HG02852 (cell line): Measurements from ENCODE around the gene MBD3.
"Not testable (repeated sequence)": the region's sequence is repeated elsewhere in the genome, so short reads cannot be mapped to it uniquely, and the experiment has no call there.

ENCODE experiments used
- ATAC-seq: cut with Tn5 transposase; IDR thresholded peaks from one replicate; pipeline ENCODE4 v1.9.1; 2021; ENCODE audit warnings: mild to moderate bottlenecking, moderate library complexity; ENCODE audit not compliant: unreplicated experiment

Gene MBD3, protein sequence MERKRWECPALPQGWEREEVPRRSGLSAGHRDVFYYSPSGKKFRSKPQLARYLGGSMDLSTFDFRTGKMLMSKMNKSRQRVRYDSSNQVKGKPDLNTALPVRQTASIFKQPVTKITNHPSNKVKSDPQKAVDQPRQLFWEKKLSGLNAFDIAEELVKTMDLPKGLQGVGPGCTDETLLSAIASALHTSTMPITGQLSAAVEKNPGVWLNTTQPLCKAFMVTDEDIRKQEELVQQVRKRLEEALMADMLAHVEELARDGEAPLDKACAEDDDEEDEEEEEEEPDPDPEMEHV

DNA sequence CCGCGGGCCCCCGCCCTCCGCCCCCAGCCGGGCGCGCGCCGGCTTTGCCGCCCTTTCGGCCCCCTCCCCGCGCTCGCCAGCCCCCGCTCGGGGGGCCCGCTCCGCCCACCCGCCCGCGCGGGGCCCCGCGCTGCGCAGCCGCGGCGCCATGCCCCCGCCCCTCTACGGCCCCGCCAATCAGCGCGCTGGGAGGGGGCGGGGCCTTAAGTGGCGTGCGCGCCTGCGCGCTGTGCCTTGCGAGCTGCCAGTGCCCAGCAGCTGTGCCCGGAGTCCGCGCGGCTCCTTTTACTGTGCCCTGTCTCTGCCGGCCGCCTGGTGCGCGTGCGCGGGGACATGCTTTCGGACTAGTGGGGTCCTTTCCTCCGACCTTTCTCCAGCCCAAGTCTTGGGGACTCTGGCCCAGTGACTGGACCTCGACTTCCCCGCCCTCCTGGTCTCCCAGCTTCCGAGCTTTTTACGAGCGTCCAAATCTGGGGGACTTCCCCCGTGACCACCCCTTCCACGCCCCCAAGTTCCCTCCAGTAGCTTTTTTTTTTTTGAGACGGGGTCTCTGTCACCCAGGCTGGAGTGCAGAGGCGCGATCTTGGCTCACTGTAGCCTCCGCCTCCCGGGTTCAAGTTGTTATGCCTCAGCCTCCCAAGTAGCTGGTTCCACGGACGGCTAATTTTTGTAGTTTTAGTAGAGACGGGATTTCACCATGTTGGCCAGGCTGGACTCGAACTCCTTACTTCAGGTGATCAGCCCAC is at the start of gene MBD3:
TSS of gene MBD3 (minus strand) at position 111 of the 746 bp plus-strand sequence. CDS start 234 bp downstream, outside the sequence.
- ATAC-seq, result peak; percentile 52

DNA sequence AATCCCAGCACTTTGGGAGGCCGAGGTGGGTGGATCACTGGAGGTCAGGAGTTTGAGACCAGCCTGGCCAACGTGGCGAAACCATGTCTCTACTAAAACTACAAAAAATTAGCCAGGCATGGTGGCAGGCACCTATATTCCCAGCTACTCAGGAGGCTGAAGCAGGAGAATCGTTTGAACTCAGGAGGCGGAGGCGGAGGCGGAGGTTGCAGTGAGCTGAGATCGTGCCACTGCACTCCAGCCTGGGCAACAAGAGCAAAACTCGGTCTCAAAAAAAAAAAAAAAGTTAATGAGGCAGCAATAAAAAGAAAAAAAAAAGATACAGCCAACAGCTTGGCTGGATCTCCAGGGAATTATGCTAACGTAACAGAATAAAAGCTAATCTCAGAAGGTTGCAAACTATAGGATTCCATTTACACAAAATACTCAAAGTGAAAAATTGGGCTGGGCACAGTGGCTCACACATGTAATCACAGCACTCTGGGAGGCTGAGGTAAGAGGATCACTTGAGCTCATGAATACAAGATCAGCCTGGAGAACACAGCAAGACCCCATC is 48.3 kb upstream of the MBD3 start:
- not testable (repeated sequence) for ATAC-seq

DNA sequence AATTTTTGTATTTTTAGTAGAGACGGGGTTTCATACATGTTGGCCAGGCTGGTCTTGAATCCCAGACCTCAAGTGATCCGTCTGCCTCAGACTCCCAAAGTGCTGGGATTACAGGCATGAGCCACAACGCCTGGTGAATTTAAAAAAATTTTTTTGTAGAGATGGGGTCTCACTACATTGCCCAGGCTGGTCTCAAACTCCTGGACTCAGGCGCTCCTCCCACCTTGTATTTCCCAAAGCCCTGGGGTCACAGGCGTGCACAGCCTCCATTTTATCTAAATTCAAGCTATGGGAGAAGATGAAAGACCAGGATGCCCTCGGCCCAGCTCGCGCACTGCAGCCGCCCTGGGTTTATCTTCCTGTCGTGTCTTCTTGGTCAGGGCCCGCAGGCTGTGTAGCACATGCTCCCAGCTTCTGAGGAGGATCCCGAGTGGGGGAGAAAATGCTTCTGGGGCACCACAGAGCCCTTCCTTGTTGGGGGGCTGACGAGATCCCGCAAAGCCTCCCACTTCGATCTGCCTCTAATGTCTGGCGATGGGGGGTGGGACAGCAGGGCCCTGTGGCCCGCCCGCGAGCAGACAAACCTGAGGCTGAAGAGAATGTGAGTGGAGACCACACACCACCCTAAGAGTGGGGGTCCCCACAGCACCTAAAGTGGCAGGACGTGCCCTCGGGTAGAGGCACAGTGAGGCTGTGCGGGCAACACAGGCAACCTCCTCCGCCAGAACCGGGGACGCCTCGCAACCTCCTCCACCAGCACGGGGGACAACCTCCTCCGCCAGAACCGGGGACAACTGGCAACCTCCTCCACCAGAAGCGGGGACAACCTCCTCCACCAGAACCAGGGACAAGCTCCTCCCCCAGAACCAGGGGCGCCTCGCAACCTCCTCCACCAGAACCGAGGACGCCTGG is 43.9 kb upstream of the MBD3 start:
- ATAC-seq, result no peak

DNA sequence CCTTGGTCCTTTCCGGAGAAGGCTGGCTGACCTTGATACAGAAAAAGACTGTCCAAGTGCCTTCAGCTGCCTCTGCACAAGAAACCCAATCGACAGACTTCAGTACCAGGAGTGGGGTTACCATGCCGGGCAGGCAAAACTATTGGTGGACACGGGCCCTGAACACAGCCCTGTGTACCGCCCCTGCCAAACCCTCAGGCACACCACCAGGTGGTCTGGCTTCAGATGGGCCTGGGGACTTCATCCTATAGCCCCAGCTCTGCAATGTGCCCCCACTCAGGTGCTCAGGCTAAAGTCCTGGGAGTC is 42.2 kb upstream of the MBD3 start:
- no peak for ATAC-seq

DNA sequence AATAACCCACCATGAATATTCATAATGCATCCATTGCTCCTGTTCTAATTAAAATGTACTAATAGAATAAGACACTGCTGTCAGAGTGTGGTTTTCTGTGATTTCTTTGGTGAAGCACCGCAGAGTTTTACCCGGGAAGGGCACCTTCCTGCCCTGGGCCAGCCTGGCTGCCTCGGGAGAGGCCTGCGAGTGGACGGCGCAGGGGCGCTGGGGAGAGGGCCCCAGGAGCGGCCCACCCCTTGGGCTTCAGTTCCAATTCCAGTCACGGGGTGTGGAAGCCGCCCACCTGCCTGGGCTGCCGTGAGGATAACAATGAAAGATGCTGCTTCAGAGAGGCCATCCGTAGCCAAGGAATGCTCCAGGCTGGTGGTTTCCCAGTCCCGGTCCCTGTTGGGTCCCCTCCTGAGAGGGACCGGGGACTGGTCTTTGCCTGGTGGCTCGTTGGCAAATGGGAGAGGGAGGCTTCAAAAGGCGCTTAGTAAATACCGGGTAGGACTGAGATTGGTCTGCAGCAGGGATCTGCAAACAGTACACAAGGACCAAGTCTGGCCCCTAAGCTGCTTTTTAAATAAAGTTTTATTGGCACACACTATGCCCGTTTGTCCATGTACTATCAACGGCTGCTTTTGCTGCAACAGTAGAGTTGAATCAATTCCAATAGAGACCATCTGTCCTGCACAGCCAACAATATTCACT is 41.7 kb upstream of the MBD3 start:
- no peak for ATAC-seq

DNA sequence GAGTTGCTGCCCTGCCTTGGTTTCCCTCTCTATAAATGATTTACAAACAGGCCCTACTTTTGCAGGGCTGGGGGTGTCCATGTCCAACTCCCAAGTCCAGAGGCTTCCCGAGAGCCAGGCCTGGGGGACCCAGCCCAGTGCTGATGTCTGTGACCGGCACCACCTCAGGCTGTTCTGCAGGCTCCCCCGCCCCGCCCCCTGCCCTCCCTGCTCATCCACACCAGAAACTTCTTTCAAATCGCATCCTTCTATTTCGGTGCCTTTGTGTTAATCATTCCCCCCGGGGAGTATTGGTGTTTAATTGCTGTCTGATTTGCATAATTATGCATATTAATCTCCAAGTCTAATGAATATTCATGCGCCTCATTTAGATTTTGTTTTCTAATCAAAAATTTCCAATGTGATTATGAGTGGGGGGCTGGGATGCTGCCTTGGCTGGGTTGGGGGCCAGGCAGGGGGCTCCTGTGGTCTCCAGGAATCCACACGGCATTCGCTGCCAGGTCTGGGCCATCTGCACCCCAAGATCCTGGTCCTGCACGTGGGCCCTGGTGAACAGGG is 40.7 kb upstream of the MBD3 start:
- no peak for ATAC-seq

DNA sequence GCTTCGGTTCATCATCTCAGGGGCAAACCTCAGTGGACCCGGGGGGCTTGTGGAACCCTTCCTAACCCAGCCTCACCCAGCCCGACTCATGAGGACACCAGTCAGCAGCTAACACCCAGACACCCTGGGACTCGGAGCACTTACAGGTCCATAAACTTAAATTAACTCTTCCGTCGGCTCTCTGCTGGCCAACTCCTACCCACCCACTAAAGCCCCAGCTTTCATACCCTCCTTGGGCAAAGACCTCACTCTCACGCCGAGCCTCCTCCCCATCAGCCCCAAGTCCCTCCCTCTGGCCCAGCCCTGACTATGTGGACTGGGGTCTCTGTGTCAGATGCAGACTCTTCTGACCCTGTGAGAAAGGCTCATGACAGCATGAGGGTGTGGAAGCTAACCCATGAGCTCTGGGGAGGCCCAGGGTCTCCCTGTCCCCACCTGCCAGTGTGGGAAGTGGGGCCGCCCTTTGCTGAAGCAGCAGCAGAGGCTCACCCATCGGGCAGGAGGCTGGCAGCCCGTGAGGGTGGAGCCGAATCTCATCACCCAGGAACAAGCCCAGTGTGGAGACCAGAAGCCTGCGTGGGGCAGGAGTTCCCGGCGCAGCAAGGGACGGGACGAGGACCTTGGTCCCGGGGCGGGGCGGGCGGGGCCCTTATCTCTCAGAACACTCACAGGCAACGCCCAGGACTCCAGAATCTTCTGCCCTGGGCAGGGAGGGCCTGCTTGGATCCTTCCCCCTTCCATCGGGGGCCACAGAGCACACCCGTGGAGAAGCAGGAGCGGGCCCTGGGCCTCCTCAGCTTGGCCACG is 40.0 kb upstream of the MBD3 start:
- ATAC-seq, result no peak

DNA sequence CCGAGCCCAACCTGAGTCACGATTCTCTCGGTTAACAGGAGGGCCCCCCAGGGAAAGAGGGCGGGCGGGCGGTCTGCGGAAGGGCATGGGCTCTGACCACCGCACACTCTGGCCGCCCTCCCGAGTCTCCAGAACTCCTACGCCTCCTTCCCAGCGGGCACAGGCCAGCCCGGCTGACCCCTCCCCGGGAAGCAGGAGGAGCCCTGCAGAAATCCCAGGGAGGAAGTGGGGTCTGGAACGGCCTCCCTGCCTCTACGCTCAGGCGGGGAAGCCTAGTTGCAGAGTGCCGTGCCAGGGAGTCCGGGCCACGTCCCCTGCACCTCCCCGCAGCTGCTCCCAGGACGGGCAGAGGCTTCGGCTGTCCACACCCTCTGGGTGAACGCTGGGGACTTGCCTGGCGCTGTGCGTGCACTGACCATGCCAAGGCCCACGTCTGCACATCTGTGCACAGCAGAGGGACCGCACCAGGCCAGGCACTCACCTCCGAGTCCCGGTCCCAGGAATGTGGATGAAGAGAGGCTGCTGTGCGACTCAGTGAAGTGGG is 39.0 kb upstream of the MBD3 start:
- no peak for ATAC-seq

DNA sequence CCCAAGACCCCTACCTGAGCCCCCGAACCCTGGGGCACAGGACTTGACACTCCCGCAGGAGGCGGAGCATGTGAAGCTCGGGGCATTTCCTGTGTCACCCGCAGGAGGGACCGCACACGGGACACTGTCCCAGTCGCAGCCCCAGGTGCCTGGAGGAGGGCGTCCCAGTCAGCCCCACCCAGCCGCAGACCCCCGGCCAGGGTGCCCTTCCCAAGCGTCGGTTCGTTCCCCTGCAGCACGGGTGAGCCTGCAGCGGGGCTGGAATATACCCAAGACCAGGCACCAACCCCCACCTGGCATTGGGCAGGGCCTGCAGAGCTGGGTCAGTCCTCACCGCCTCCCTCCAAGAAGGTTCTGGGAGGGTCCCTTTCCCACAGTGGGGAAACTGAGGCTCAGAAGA is 38.1 kb upstream of the MBD3 start:
- ATAC-seq, result no peak

DNA sequence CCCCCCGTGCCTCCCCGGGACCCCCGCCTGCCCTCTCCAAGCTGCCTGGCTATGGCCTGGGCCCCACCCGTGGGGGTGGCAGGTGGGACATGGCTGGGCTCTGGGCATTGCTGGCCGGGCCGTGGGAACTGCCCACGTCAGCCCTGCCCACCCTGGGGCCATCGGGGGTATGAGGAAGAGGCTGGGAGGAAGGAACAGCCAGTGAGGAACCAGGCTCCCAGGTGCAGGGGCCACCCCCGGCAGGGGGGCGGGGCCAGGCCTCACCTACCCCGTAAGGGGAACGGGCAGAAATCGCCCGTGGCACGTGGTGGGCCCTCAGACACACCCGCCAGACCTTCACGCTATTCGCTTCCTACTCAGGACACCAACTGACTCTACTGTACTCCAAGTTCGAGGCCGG is 37.3 kb upstream of the MBD3 start:
- ATAC-seq, result no peak

DNA sequence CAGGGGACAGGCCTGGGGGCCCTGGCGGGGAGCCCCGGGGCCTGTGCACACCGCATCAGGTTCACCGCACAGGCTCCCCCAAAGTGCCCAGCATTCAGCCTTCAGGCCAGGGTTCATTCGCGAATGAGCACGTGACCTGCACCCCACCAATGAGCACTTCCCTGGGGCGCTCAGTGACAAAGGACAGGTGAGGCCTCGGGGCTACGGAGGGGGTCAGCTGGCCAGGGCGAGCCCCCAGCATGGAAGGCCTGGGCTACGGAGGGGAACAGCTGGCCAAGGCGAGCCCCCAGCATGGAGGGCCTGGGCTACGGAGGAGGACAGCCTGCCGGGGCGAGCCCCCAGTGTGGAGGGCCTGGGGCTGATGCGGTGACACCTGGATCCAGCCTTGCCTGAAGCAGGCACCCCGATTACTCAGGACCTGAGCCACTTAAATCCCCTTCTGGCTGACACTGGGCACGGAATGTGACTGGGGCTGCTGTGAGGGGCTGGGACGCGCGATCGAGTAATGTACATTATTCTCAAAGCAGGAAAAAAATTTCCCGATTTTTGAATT is 36.7 kb upstream of the MBD3 start:
- no peak for ATAC-seq

DNA sequence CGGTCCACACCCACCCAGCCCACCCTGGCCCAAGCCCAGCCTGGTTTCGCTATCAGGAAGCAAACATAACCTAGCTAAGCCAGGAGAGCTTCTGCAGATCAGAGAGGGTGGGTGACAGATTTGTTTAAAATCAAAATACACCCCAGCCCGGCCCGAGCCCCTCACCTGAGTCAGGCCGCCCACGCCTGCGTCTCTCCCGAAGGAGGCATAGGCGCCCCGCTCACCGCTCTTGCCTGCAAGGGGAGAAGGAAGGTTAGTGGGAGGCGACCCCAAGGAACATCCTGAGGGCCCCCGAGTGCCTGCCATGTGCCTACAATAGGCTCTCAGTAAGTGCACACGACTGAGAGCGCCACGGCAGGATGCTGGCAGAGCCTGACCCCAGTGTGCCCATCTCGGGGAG is 34.5 kb upstream of the MBD3 start:
- ATAC-seq, result no peak

DNA sequence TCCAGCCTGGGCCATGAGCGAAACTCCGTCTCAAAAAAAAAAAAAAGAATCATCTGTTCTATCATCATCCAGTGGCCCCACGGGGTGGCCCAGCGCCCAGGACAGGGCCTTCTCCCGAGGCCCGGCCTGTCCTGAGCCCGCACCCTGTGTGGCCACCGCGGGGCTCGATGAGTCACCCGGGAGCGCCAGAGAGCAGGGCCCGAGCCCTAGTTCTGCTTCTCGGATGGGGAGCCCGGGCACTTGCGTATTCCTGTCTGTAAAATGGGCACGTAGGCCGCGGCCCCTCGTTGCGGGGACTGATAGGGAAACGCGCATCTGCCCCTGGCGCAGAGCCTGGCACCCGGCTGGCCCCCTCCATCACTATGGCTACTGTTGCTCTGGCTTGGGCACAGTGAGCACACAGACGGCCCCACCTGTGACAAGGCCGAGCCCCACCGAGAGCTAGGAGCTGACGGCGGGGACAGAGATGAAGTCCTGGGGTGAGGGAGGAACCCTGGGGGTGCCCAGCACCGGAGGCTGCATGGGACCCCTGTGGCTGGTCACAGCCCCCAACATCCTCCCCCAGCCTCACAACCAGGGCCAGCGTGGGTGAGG is 33.8 kb upstream of the MBD3 start:
- ATAC-seq, result no peak

DNA sequence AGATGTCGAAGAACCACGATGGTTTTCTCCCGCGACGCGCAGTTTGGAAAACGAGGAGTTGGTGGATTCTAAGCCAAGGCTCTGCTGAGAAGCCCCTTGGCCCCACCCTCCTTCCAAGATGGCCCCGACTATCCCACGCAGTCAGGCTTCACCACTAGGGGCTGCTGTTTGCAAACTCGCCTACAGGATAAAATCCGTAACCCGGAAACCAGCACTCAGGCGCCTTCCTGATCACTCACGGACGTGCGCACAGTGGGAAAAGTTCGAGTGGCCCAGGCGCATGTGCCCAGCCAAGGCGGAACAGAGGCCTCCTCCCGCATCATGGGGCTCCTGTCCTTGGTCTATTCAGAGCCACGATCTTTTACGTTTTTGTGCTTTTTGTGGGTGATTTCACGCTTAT is 31.8 kb upstream of the MBD3 start:
- no peak for ATAC-seq

DNA sequence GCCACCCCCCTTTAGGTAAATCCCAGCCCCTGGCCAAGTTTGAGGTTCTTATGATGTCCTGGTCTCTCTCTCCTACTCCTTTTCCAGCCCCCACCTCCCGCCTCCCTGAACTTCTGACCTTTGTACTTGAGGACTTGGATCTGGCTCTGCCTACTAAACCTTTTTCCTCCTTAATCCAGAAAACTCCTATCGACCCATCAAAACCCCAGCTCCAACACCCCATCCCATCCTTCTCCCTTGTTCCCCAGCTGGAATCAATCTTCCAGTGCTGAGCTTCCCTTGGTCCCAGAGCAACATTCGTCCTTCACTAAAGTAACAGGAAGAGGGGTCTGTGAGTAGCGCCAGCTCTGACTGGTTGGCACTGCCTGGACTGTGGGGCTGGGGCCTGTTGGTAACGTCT is 29.9 kb upstream of the MBD3 start:
- no peak for ATAC-seq

DNA sequence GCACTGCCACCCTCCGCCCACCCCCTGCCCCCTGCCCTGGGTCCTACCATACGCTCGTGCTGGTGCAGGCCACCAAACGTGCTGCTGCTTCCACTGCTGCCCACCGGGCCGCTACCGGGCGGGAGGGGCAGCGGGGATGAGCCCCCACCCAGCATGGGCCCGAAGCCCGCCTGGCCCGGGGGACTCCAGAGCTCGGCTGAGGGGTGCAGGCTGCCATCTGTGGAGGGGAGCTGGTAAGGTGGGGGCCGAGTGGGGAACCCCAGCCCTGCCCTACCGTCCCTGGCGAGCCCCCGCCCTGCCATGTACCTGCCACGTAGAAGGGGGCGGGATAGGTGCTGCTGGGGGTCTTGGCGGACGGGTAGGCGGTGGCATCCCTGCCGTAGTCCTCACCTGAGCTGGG is 29.3 kb upstream of the MBD3 start:
- ATAC-seq, result no peak

DNA sequence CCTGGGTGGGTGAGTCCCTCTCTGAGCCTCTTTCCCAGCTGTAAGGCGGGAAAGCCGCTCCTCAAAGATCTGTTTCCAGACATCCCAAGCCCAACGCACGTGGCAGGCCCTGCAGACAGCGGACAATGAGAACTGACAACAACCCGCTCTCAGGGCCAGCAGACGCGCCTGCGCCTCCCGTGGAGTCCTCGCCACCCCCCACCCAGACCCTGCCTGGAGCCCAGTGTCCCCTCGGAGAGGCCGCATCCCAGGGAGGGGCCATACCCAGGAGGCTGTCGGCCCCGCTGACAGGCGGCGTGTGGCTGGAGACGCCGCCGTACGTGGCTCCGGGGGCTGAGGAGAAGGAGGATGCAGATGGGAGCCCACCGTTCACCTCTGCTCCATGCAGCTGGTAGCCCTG is 28.9 kb upstream of the MBD3 start:
- no peak for ATAC-seq

DNA sequence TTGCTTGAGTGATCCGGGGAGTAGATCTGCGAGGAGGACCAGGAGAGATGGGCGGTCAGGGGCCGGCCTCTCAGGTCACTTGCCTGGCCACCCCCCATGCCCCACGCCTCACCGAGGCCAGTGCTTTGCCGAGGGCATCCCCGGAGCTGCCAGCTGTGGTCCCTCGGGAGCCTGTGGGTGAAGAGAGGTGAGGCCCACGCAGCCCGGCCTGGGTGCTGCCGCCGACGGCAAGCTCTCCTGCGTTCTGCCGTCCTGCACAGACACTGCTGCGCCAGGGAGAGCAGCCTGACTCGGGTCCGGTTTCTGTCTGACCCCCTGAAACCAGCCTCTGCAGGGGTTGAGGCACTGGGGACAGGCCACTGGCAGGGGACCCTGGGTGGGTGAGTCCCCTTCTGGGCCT is 28.4 kb upstream of the MBD3 start:
- no peak for ATAC-seq

DNA sequence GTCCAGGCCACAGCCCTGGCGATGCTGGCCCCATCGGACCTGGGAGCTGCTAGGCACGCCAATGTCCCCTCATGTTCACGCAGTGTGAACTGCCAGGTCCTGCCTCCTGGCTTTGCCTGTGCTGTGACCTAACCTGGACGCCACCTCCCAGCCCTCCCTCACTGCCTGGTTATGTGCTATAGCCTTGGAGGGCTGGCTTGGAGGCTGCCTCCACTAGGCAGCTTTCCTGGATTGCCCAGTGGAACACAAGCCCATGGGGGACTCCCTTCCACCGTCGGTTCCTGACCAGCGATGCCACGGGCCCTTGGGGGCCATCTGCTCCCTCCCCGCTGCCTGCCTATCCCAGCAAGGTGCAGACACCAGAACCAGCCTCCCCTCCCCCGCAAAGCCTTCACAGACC is 27.8 kb upstream of the MBD3 start:
- ATAC-seq, result no peak
